Brain microvascular endothelial cell (primary cell): Measurements from ENCODE around the gene ALPL.

Experiments used
- DNase-seq: peaks from one replicate; pipeline ENCODE4 v3.0.0-alpha.2; 2020
- H3K27ac ChIP-seq: fragments of 250-450 bp; sonication (Bioruptor Pico); 2 replicates; pipeline ENCODE4 v1.5.1; 2020; ENCODE audit warnings: mild to moderate bottlenecking, moderate library complexity
- H3K27me3 ChIP-seq: fragments of 250-450 bp; sonication (Bioruptor Pico); replicated peaks from 2 replicates; pipeline ENCODE4 v1.5.1; 2020; ENCODE audit warnings: mild to moderate bottlenecking
- H3K36me3 ChIP-seq: fragments of 250-450 bp; sonication (Bioruptor Pico); replicated peaks from 2 replicates; pipeline ENCODE4 v1.5.1; 2020; ENCODE audit warnings: mild to moderate bottlenecking
- H3K4me3 ChIP-seq: 2 replicates; pipeline ENCODE4 v1.5.1; 2011; ENCODE audit warnings: low read depth, mild to moderate bottlenecking, control low read depth, low read length, moderate library complexity
- CTCF ChIP-seq: IDR thresholded peaks from 2 replicates; pipeline ENCODE4 v1.5.1; 2011; ENCODE audit warnings: low read depth, mild to moderate bottlenecking, moderate library complexity, low read length, control low read depth, inconsistent platforms; ENCODE audit errors: missing control alignments
- in situ Hi-C: cut with HindIII; loops from 2 replicates; pipeline ENCODE4 v1.10.0; 2017; ENCODE audit warnings: low sequenced_read_pairs, low pct_ligation_motif_present

The ALPL gene

GRCh38 chr1:21544095-21544494 is 34.9 kb downstream of the ALPL start:
- Histone ChIP-seq H3K27me3 (no peaks in the 10 kb centered on the region), H3K4me3 (no peak overlapping the region), H3K36me3 (no peaks in the 10 kb centered on the region), H3K27ac (no peak overlapping the region)
- no peak for DNase-seq
- TF ChIP-seq CTCF, result no peak
- in situ Hi-C loops, result no loop called here

- DNase-seq, result no peak
- H3K27ac ChIP-seq, result no peak overlapping the region
- H3K27me3 ChIP-seq, result no peaks in the 10 kb centered on the region
- H3K36me3 ChIP-seq, result no peaks in the 10 kb centered on the region
- TF ChIP-seq CTCF, result no peak
- no peak overlapping the region for H3K4me3 ChIP-seq
- in situ Hi-C loops, result no loop called here
Measured at GRCh38 chr1:21546122-21546825, 37.1 kb downstream of the ALPL start.

GRCh38 chr1:21547876-21548275 is 38.7 kb downstream of the ALPL start:
- TF ChIP-seq CTCF, result no peak
- DNase-seq, result no peak
- Histone ChIP-seq H3K27ac (no peak overlapping the region), H3K36me3 (no peaks in the 10 kb centered on the region), H3K4me3 (no peak overlapping the region), H3K27me3 (no peaks in the 10 kb centered on the region)
- in situ Hi-C loops, result no loop called here

- in situ Hi-C loops, result no loop called here
- H3K27ac ChIP-seq, result no peak overlapping the region
- no peak overlapping the region for H3K4me3 ChIP-seq
- H3K36me3 ChIP-seq, result no peaks in the 10 kb centered on the region
- TF ChIP-seq CTCF, result no peak
- no peaks in the 10 kb centered on the region for H3K27me3 ChIP-seq
- DNase-seq, result no peak
Measured at GRCh38 chr1:21550097-21550496, 40.9 kb downstream of the ALPL start.

- no peak for DNase-seq
- H3K27me3 ChIP-seq, result no peaks in the 10 kb centered on the region
- no peak overlapping the region for H3K4me3 ChIP-seq
- no peak overlapping the region for H3K27ac ChIP-seq
- in situ Hi-C loops, result no loop called here
- TF ChIP-seq CTCF, result no peak
- H3K36me3 ChIP-seq, result no peaks in the 10 kb centered on the region
Measured at GRCh38 chr1:21550866-21551475, 41.7 kb downstream of the ALPL start.
